Activated naive CD4-positive, alpha-beta T cell treated with anti-CD3 and anti-CD28 coated beads, Interleukin-2, amount 50 U/mL, for 72 hours (primary cell): ENCODE results near the gene FHIP1B. TPM values are rescaled to one million over a fixed set of nuclear protein-coding genes. Genes with fewer than 3 reads are reported as not detected.
"Not testable (repeated sequence)": the region's sequence is repeated elsewhere in the genome, so short reads cannot be mapped to it uniquely, and the experiment has no call there.

Experiments
- ATAC-seq, 2 donors: fragments of 150-1000 bp; cut with Tn5 transposase; 2 replicates each; pipeline ENCODE4 v1.10.0; 2021; ENCODE audit warnings: mild to moderate bottlenecking in 2 of 2, moderate library complexity in 2 of 2
- DNase-seq, 2 donors: peaks; one replicate each; pipeline ENCODE4 v3.0.0; 2021 to 2022; ENCODE audit warnings: low spot score in 2 of 2
- H3K27ac Mint-ChIP-seq, 2 donors: one replicate each; pipeline ENCODE4 v1.8.0; 2022; ENCODE audit warnings: mild to moderate bottlenecking in 2 of 2, mixed read lengths in 2 of 2
- H3K36me3 Mint-ChIP-seq, 2 donors: one replicate each; pipeline ENCODE4 v1.8.0; 2022; ENCODE audit warnings: mixed read lengths in 2 of 2
- H3K9me3 Mint-ChIP-seq, 2 donors: one replicate each; pipeline ENCODE4 v1.8.0; 2022; ENCODE audit warnings: mixed read lengths in 2 of 2
- total RNA-seq, 2 donors: library from RNA; stranded (reverse); gene quantifications; one replicate each; pipeline ENCODE4 v1.2.3, GENCODE V29; 2022

The FHIP1B gene
- total RNA-seq, 2 donors from 2014 or later, result 16.7 to 24.4 TPM

GRCh38 chr11:6248897-6249296, 14.5 kb upstream of the FHIP1B start:
- H3K36me3 Mint-ChIP-seq, DNase-seq, H3K27ac Mint-ChIP-seq, H3K9me3 Mint-ChIP-seq, ATAC-seq: not testable (repeated sequence)

- DNase-seq (no peak), ATAC-seq (no peak)
- Mint-ChIP-seq H3K9me3 (no peaks in the 10 kb centered on the region), H3K27ac (no peak overlapping the region), H3K36me3 (no peaks in the 10 kb centered on the region)
Measured at GRCh38 chr11:6248248-6248647, 13.8 kb upstream of the FHIP1B start.

GRCh38 chr11:6245536-6245935, 11.1 kb upstream of the FHIP1B start:
- Mint-ChIP-seq H3K36me3 (no peaks in the 10 kb centered on the region), H3K9me3 (no peaks in the 10 kb centered on the region), H3K27ac (no peak overlapping the region)
- ATAC-seq, result no peak
- DNase-seq, result no peak

- ATAC-seq, result no peak
- Mint-ChIP-seq H3K36me3 (no peaks in the 10 kb centered on the region), H3K9me3 (no peaks in the 10 kb centered on the region), H3K27ac (no peak overlapping the region)
- no peak for DNase-seq
Measured at GRCh38 chr11:6241316-6241715, 6.9 kb upstream of the FHIP1B start.

- no peak for ATAC-seq
- no peak for DNase-seq
- Mint-ChIP-seq H3K9me3 (no peaks in the 10 kb centered on the region), H3K36me3 (no peaks in the 10 kb centered on the region), H3K27ac (no peak overlapping the region)
Measured at GRCh38 chr11:6240781-6241180, 6.3 kb upstream of the FHIP1B start.

GRCh38 chr11:6240139-6240538, 5.7 kb upstream of the FHIP1B start:
- no peak for ATAC-seq
- Mint-ChIP-seq H3K36me3 (no peaks in the 10 kb centered on the region), H3K27ac (no peak overlapping the region), H3K9me3 (no peaks in the 10 kb centered on the region)
- no peak for DNase-seq

GRCh38 chr11:6238902-6239301, 4.5 kb upstream of the FHIP1B start, which contains the start of gene CNGA4:
Gene CNGA4, plus strand, starts transcription at chr11:6239089. Its CDS starts 118 bp downstream, at chr11:6239207.
- no peak within 1 kb of the TSS for H3K27ac Mint-ChIP-seq
- ATAC-seq, result no peak
- peaks cover 5 to 6% of the 10 kb centered on the region in 2 donors for H3K36me3 Mint-ChIP-seq
- no peak for DNase-seq
- H3K9me3 Mint-ChIP-seq, result no peaks in the 10 kb centered on the region

- no peaks in the 10 kb centered on the region for H3K9me3 Mint-ChIP-seq
- no peak overlapping the region for H3K27ac Mint-ChIP-seq
- ATAC-seq (no peak), DNase-seq (no peak)
- H3K36me3 Mint-ChIP-seq, result peaks cover 6 to 7% of the 10 kb centered on the region in 2 donors
Measured at GRCh38 chr11:6237761-6238302, 3.4 kb upstream of the FHIP1B start.

GRCh38 chr11:6237266-6237665, 2.8 kb upstream of the FHIP1B start:
- ATAC-seq, result no peak
- Mint-ChIP-seq H3K9me3 (no peaks in the 10 kb centered on the region), H3K36me3 (peaks cover 6 to 7% of the 10 kb centered on the region in 2 donors), H3K27ac (no peak overlapping the region)
- no peak for DNase-seq

- ATAC-seq (no peak), DNase-seq (no peak)
- Mint-ChIP-seq H3K9me3 (no peaks in the 10 kb centered on the region), H3K27ac (peak overlapping the region; percentile 93 to 99), H3K36me3 (peaks cover 6 to 7% of the 10 kb centered on the region in 2 donors)
Measured at GRCh38 chr11:6233984-6234386, 451 bp downstream of the FHIP1B start.

GRCh38 chr11:6232899-6233298, 1.5 kb downstream of the FHIP1B start:
- H3K9me3 Mint-ChIP-seq, result no peaks in the 10 kb centered on the region
- H3K27ac Mint-ChIP-seq, result no peak overlapping the region
- H3K36me3 Mint-ChIP-seq, result peaks cover 6 to 7% of the 10 kb centered on the region in 2 donors
- ATAC-seq (no peak), DNase-seq (no peak)

- Mint-ChIP-seq H3K36me3 (peaks cover 12 to 14% of the 10 kb centered on the region in 2 donors), H3K9me3 (no peaks in the 10 kb centered on the region), H3K27ac (peak overlapping the region; percentile 19 to 30)
- DNase-seq, result no peak
- ATAC-seq, result no peak
Measured at GRCh38 chr11:6229911-6230310, 4.5 kb downstream of the FHIP1B start.

GRCh38 chr11:6228520-6228919, 5.9 kb downstream of the FHIP1B start:
- H3K27ac Mint-ChIP-seq, result no peak overlapping the region
- H3K9me3 Mint-ChIP-seq, result no peaks in the 10 kb centered on the region
- DNase-seq, result no peak
- ATAC-seq, result no peak
- H3K36me3 Mint-ChIP-seq, result peaks cover 6 to 7% of the 10 kb centered on the region in 2 donors

GRCh38 chr11:6225896-6226295, 8.5 kb downstream of the FHIP1B start:
- Mint-ChIP-seq H3K9me3 (no peaks in the 10 kb centered on the region), H3K36me3 (peaks cover 6 to 15% of the 10 kb centered on the region in 2 donors), H3K27ac (no peak overlapping the region)
- DNase-seq, result no peak
- no peak for ATAC-seq

- Mint-ChIP-seq H3K36me3 (peaks cover 6 to 15% of the 10 kb centered on the region in 2 donors), H3K9me3 (no peaks in the 10 kb centered on the region)
- no peak for ATAC-seq
Measured at GRCh38 chr11:6225024-6225423, 9.4 kb downstream of the FHIP1B start.

GRCh38 chr11:6224421-6224820, 10.0 kb downstream of the FHIP1B start:
- Mint-ChIP-seq H3K9me3 (no peaks in the 10 kb centered on the region), H3K36me3 (peaks cover 6 to 15% of the 10 kb centered on the region in 2 donors), H3K27ac (no peak overlapping the region)
- ATAC-seq (no peak), DNase-seq (no peak)

More at GRCh38 chr11:6225024-6225423, 9.4 kb downstream of the FHIP1B start:
- no peak for DNase-seq
- H3K27ac Mint-ChIP-seq, result no peak overlapping the region

- no peak overlapping the region for H3K27ac Mint-ChIP-seq
- DNase-seq (no peak), ATAC-seq (no peak)
- peaks cover 6 to 15% of the 10 kb centered on the region in 2 donors for H3K36me3 Mint-ChIP-seq
- no peaks in the 10 kb centered on the region for H3K9me3 Mint-ChIP-seq
Measured at GRCh38 chr11:6223854-6224253, 10.6 kb downstream of the FHIP1B start.

GRCh38 chr11:6219359-6219758, 15.1 kb downstream of the FHIP1B start:
- no peaks in the 10 kb centered on the region for H3K9me3 Mint-ChIP-seq
- no peak for ATAC-seq

More at GRCh38 chr11:6219359-6219758, 15.1 kb downstream of the FHIP1B start:
- DNase-seq, result no peak
- H3K27ac Mint-ChIP-seq, result no peak overlapping the region
- H3K36me3 Mint-ChIP-seq, result peaks cover 0 to 8% of the 10 kb centered on the region in 2 donors
